ENCODE results near the gene TIE1. TPM values are rescaled to one million over a fixed set of nuclear protein-coding genes. Genes with fewer than 3 reads are reported as not detected.

The TIE1 gene
- polyA plus RNA-seq, 2 donors, result 4.2 to 4.7 TPM

DNA sequence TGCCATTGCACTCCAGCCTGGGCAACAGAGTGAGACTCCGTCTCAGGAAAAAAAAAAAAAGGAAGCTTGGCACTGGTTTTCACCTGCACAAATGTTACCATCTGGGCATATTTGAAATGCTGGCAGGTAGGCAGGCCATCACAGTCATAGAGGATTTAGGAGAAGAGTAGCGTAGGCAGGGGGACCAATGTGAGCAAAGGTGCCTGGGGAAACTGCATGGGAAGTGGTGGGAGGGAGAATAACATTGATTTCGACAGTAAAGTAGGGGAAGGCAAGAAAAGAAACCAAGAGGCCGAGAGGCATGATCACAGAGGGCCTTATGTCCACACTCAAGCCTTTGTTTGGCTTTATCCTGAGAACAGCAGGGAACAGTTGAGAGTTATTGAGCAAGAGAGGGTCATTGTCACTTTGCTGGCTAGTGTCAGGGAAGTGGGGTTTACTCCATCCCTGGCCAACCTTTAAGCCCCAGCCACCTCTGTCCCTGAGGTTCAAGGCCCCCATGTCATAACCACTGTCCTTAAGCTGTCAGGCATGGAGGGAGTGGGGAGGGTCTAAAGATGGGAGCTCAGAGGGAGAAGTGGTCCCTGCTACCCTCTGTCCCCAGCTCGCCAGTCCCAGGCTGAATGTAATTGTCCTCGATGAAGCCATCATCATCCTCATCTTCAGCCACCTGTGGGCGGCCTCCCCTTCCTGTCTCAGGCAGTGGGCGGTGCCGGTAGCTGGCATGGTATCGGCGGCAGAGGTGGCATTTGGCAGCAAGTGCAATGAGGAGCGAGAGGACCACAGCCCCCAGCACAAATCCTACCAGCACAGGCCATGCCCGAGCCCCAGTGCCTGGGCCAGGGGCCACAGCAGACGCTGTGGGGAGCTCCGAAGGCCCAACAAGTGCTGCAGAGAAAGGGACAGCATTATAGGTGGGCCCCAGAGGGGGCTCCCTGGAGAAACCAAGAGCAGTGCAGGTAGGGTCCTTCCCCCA, 18.3 kb upstream of the TIE1 start:
- no peaks in the 10 kb centered on the region for H3K27me3 ChIP-seq (ENCODE audit: control insufficient read depth in 1 of 2, insufficient read depth in 2 of 2, low read length in 2 of 2)
- H3K9me3 ChIP-seq (ENCODE audit: control insufficient read depth in 2 of 2, insufficient read depth in 1 of 2, low read depth in 1 of 2, low read length in 1 of 2), result no peaks in the 10 kb centered on the region
- H3K4me3 ChIP-seq (ENCODE audit: low read depth in 1 of 2, low read length in 2 of 2), result no peak overlapping the region
- H3K27ac ChIP-seq (ENCODE audit: low read depth in 2 of 2, low read length in 1 of 2), result no peak overlapping the region
- peaks cover 0 to 9% of the 10 kb centered on the region in 2 donors for H3K4me1 ChIP-seq (ENCODE audit: control insufficient read depth in 2 of 2, insufficient read depth in 2 of 2, low read length in 1 of 2)
- 82 to 84% methylated on average over 15 of the region's 15 CpGs for WGBS, 2 donors
- H3K36me3 ChIP-seq (ENCODE audit: control insufficient read depth in 2 of 2, insufficient read depth in 2 of 2, low read length in 1 of 2), result peaks cover 0 to 2% of the 10 kb centered on the region in 2 donors

- Histone ChIP-seq H3K27ac (ENCODE audit: low read depth in 2 of 2, low read length in 1 of 2) (no peak overlapping the region), H3K4me1 (ENCODE audit: control insufficient read depth in 2 of 2, insufficient read depth in 2 of 2, low read length in 1 of 2) (peaks cover 0 to 9% of the 10 kb centered on the region in 2 donors), H3K4me3 (ENCODE audit: low read depth in 1 of 2, low read length in 2 of 2) (peak overlapping the region in 1 of 2 donors; percentile 57), H3K9me3 (ENCODE audit: control insufficient read depth in 2 of 2, insufficient read depth in 1 of 2, low read depth in 1 of 2, low read length in 1 of 2) (no peaks in the 10 kb centered on the region), H3K27me3 (ENCODE audit: control insufficient read depth in 1 of 2, insufficient read depth in 2 of 2, low read length in 2 of 2) (no peaks in the 10 kb centered on the region), H3K36me3 (ENCODE audit: control insufficient read depth in 2 of 2, insufficient read depth in 2 of 2, low read length in 1 of 2) (peaks cover 0 to 2% of the 10 kb centered on the region in 2 donors)
- WGBS, 2 donors, result 62 to 88% methylated on average over 3 of the region's 3 CpGs
Observed at GRCh38 chr1:43284065-43284464, 16.7 kb upstream of the TIE1 start.

GRCh38 chr1:43284546-43285110, 16.2 kb upstream of the TIE1 start:
- Histone ChIP-seq H3K36me3 (ENCODE audit: control insufficient read depth in 2 of 2, insufficient read depth in 2 of 2, low read length in 1 of 2) (peaks cover 0 to 2% of the 10 kb centered on the region in 2 donors), H3K4me3 (ENCODE audit: low read depth in 1 of 2, low read length in 2 of 2) (peak overlapping the region; percentile 57 to 59), H3K27ac (ENCODE audit: low read depth in 2 of 2, low read length in 1 of 2) (peak overlapping the region; percentile 49 to 81), H3K9me3 (ENCODE audit: control insufficient read depth in 2 of 2, insufficient read depth in 1 of 2, low read depth in 1 of 2, low read length in 1 of 2) (no peaks in the 10 kb centered on the region), H3K27me3 (ENCODE audit: control insufficient read depth in 1 of 2, insufficient read depth in 2 of 2, low read length in 2 of 2) (no peaks in the 10 kb centered on the region), H3K4me1 (ENCODE audit: control insufficient read depth in 2 of 2, insufficient read depth in 2 of 2, low read length in 1 of 2) (peaks cover 0 to 9% of the 10 kb centered on the region in 2 donors)
- 48 to 63% methylated on average over 12 of the region's 12 CpGs for WGBS, 2 donors

DNA sequence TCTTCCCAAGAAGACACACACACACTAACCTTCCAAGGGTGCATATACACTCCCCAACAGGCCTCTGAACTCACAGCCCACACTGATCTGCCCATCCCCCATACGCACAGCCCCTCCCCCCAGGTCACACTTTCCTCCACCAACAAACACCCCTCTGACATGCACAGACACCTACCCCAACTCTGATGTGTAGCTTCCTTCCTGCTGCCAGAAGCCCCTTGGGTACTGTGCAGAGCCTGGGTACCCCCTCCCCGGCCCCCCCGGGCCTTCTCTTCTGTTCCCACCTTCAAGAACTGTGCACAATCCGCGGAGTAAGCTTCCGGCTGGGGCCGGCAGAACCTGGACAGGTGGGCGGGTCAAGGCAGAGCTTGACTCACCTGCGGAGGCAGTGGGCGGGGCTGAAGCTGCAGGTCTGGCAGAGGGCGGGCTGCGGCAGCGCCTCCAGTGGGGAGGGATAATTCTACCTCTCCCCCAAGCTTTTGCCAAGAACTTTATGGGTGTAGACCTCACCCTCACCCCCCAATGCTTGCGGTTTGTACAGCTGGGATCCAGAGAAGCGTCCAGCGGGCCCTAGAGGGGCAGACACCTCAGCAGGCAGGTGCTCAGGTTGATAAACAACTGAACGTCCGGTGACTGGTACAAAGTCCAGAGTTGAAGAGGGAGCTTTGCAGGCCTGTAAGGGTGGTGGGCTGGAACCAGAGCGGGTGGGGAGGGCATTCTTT, 15.4 kb upstream of the TIE1 start, which contains the start of gene C1orf210:
C1orf210 (minus strand) TSS at position 313 of the 722 bp plus-strand sequence. CDS start 2,311 bp downstream, outside the sequence.
- H3K36me3 ChIP-seq (ENCODE audit: control insufficient read depth in 2 of 2, insufficient read depth in 2 of 2, low read length in 1 of 2), result peaks cover 0 to 2% of the 10 kb centered on the region in 2 donors
- no peaks in the 10 kb centered on the region for H3K9me3 ChIP-seq (ENCODE audit: control insufficient read depth in 2 of 2, insufficient read depth in 1 of 2, low read depth in 1 of 2, low read length in 1 of 2)
- peak within 1 kb of the TSS; percentile 49 to 81 for H3K27ac ChIP-seq (ENCODE audit: low read depth in 2 of 2, low read length in 1 of 2)
- no peaks in the 10 kb centered on the region for H3K27me3 ChIP-seq (ENCODE audit: control insufficient read depth in 1 of 2, insufficient read depth in 2 of 2, low read length in 2 of 2)
- peak within 1 kb of the TSS; percentile 57 to 59 for H3K4me3 ChIP-seq (ENCODE audit: low read depth in 1 of 2, low read length in 2 of 2)
- WGBS, 2 donors, result 29 to 30% methylated on average over 19 of the region's 19 CpGs
- peaks cover 1 to 9% of the 10 kb centered on the region in 2 donors for H3K4me1 ChIP-seq (ENCODE audit: control insufficient read depth in 2 of 2, insufficient read depth in 2 of 2, low read length in 1 of 2)

- Histone ChIP-seq H3K27ac (ENCODE audit: low read depth in 2 of 2, low read length in 1 of 2) (no peak overlapping the region), H3K9me3 (ENCODE audit: control insufficient read depth in 2 of 2, insufficient read depth in 1 of 2, low read depth in 1 of 2, low read length in 1 of 2) (no peaks in the 10 kb centered on the region), H3K36me3 (ENCODE audit: control insufficient read depth in 2 of 2, insufficient read depth in 2 of 2, low read length in 1 of 2) (peaks cover 0 to 2% of the 10 kb centered on the region in 2 donors), H3K4me1 (ENCODE audit: control insufficient read depth in 2 of 2, insufficient read depth in 2 of 2, low read length in 1 of 2) (peaks cover 2 to 9% of the 10 kb centered on the region in 2 donors), H3K4me3 (ENCODE audit: low read depth in 1 of 2, low read length in 2 of 2) (peak overlapping the region in 1 of 2 donors; percentile 7), H3K27me3 (ENCODE audit: control insufficient read depth in 1 of 2, insufficient read depth in 2 of 2, low read length in 2 of 2) (no peaks in the 10 kb centered on the region)
- 75 to 85% methylated on average over 11 of the region's 11 CpGs for WGBS, 2 donors
Observed at GRCh38 chr1:43286115-43286514, 14.7 kb upstream of the TIE1 start.

- Histone ChIP-seq H3K9me3 (ENCODE audit: control insufficient read depth in 2 of 2, insufficient read depth in 1 of 2, low read depth in 1 of 2, low read length in 1 of 2) (no peaks in the 10 kb centered on the region), H3K4me1 (ENCODE audit: control insufficient read depth in 2 of 2, insufficient read depth in 2 of 2, low read length in 1 of 2) (peaks cover 2 to 9% of the 10 kb centered on the region in 2 donors), H3K4me3 (ENCODE audit: low read depth in 1 of 2, low read length in 2 of 2) (no peak overlapping the region), H3K36me3 (ENCODE audit: control insufficient read depth in 2 of 2, insufficient read depth in 2 of 2, low read length in 1 of 2) (peaks cover 0 to 2% of the 10 kb centered on the region in 2 donors), H3K27me3 (ENCODE audit: control insufficient read depth in 1 of 2, insufficient read depth in 2 of 2, low read length in 2 of 2) (no peaks in the 10 kb centered on the region), H3K27ac (ENCODE audit: low read depth in 2 of 2, low read length in 1 of 2) (no peak overlapping the region)
- 96 to 98% methylated on average over 5 of the region's 5 CpGs for WGBS, 2 donors
Observed at GRCh38 chr1:43286533-43286932, 14.2 kb upstream of the TIE1 start.

GRCh38 chr1:43288058-43288784, 12.6 kb upstream of the TIE1 start:
- Histone ChIP-seq H3K36me3 (ENCODE audit: control insufficient read depth in 2 of 2, insufficient read depth in 2 of 2, low read length in 1 of 2) (no peaks in the 10 kb centered on the region), H3K27ac (ENCODE audit: low read depth in 2 of 2, low read length in 1 of 2) (no peak overlapping the region), H3K4me1 (ENCODE audit: control insufficient read depth in 2 of 2, insufficient read depth in 2 of 2, low read length in 1 of 2) (peaks cover 2 to 9% of the 10 kb centered on the region in 2 donors), H3K4me3 (ENCODE audit: low read depth in 1 of 2, low read length in 2 of 2) (no peak overlapping the region), H3K27me3 (ENCODE audit: control insufficient read depth in 1 of 2, insufficient read depth in 2 of 2, low read length in 2 of 2) (no peaks in the 10 kb centered on the region), H3K9me3 (ENCODE audit: control insufficient read depth in 2 of 2, insufficient read depth in 1 of 2, low read depth in 1 of 2, low read length in 1 of 2) (no peaks in the 10 kb centered on the region)
- WGBS, 2 donors, result 88% methylated on average over 9 of the region's 9 CpGs

DNA sequence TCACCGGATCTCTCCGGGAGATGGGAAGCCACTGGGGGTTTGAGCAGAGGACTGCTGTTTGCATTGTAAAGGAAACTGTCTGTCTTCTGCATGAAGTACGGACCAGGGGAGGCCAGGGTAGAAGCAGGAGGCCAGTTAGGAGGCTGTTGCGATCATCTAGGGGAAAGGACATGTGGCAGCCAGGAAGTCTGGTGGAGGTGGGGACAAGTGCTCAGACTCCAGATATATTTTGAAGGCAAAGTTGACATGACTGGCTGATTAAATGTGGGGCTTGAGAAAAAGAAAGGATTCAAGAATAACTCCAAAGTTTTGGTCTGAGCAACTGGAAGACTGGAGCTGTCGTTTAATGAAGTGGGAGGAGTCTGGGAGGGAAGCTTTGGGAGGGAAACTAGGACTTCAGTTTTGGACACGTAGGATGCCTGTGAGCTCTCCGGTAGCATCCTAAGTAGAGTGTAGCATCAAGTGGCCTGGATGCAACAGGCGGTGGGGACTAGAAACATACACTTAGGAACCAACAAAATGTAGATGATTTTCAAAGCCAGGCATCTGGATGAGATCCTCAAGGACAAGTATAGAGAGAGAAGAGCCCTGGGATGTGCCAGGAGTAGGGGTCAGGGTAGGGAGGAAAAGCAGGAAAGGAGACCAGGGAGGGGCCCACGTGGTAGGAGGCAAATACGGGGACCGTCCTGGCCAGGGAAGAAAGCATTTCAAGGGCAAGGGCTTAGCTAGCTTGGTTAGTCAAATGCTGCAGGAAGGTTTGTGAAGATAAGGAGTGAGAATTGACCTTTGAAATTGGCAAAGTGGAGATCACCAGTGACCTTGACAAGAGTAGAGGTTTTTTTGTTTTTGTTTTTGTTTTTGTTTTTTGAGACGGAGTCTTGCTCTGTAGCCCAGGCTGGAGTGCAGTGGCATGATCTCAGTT, 11.7 kb upstream of the TIE1 start:
- H3K4me1 ChIP-seq (ENCODE audit: control insufficient read depth in 2 of 2, insufficient read depth in 2 of 2, low read length in 1 of 2), result peaks cover 2 to 15% of the 10 kb centered on the region in 2 donors
- no peak overlapping the region for H3K27ac ChIP-seq (ENCODE audit: low read depth in 2 of 2, low read length in 1 of 2)
- WGBS, 2 donors, result 68 to 77% methylated on average over 12 of the region's 12 CpGs
- no peak overlapping the region for H3K4me3 ChIP-seq (ENCODE audit: low read depth in 1 of 2, low read length in 2 of 2)
- no peaks in the 10 kb centered on the region for H3K27me3 ChIP-seq (ENCODE audit: control insufficient read depth in 1 of 2, insufficient read depth in 2 of 2, low read length in 2 of 2)
- H3K9me3 ChIP-seq (ENCODE audit: control insufficient read depth in 2 of 2, insufficient read depth in 1 of 2, low read depth in 1 of 2, low read length in 1 of 2), result no peaks in the 10 kb centered on the region
- no peaks in the 10 kb centered on the region for H3K36me3 ChIP-seq (ENCODE audit: control insufficient read depth in 2 of 2, insufficient read depth in 2 of 2, low read length in 1 of 2)
